HEK293T (cell line): ENCODE results near the gene TSPAN9.

ENCODE experiments used
- CTCF ChIA-PET: fragments of 350-600 bp; formaldehyde crosslinking; extraction: SDS; loops from one replicate; lab custom pipeline; 2021; ENCODE audit warnings: antibody characterized with exemption, inconsistent platforms; lab: Yijun Ruan, JAX
- POLR2A ChIA-PET: fragments of 350-600 bp; formaldehyde crosslinking; extraction: SDS; loops from one replicate; lab custom pipeline; 2020; ENCODE audit warnings: antibody characterized with exemption, inconsistent platforms; lab: Yijun Ruan, JAX
- DNase-seq: peaks from one replicate; pipeline ENCODE4 v3.0.0; 2012; ENCODE audit warnings: mixed read lengths; ENCODE audit errors: extremely low spot score
- ARNT ChIP-seq: fragments of 450-650 bp; IDR thresholded peaks from 2 replicates; pipeline ENCODE4 v1.6.1; 2017; ENCODE audit warnings: mild to moderate bottlenecking
- BHLHE40 ChIP-seq: fragments of 450-650 bp; IDR thresholded peaks from 2 replicates; pipeline ENCODE4 v1.6.1; 2016; ENCODE audit warnings: mild to moderate bottlenecking, moderate library complexity, borderline replicate concordance
- CTBP1 ChIP-seq: fragments of 450-650 bp; IDR thresholded peaks from 2 replicates; pipeline ENCODE4 v1.6.1; 2016; ENCODE audit warnings: borderline replicate concordance
- ELF4 ChIP-seq: fragments of 450-650 bp; IDR thresholded peaks from 2 replicates; pipeline ENCODE4 v1.6.1; 2017; ENCODE audit warnings: antibody characterized with exemption
- FOXA1 ChIP-seq: fragments of 450-650 bp; IDR thresholded peaks from 2 replicates; pipeline ENCODE4 v1.6.1; 2016; ENCODE audit warnings: mild to moderate bottlenecking
- FOXK2 ChIP-seq: fragments of 450-650 bp; IDR thresholded peaks from 2 replicates; pipeline ENCODE4 v1.6.1; 2016; ENCODE audit warnings: mild to moderate bottlenecking
- FOXM1 ChIP-seq: fragments of 450-650 bp; IDR thresholded peaks from 2 replicates; pipeline ENCODE4 v1.6.1; 2017; ENCODE audit warnings: mild to moderate bottlenecking, borderline replicate concordance
- HDGF ChIP-seq: fragments of 450-650 bp; IDR thresholded peaks from 2 replicates; pipeline ENCODE4 v1.6.1; 2017; ENCODE audit warnings: antibody characterized with exemption, borderline replicate concordance
- L3MBTL2 ChIP-seq: fragments of 450-650 bp; conservative IDR thresholded peaks from 2 replicates; pipeline ENCODE4 v1.6.1; 2016; ENCODE audit warnings: mild to moderate bottlenecking
- LEF1 ChIP-seq: fragments of 450-650 bp; IDR thresholded peaks from 2 replicates; pipeline ENCODE4 v1.6.1; 2017; ENCODE audit warnings: mild to moderate bottlenecking, borderline replicate concordance
- NFRKB ChIP-seq: fragments of 450-650 bp; IDR thresholded peaks from 2 replicates; pipeline ENCODE4 v1.6.1; 2016; ENCODE audit warnings: mild to moderate bottlenecking, moderate library complexity
- PKNOX1 ChIP-seq: fragments of 450-650 bp; IDR thresholded peaks from 2 replicates; pipeline ENCODE4 v1.6.1; 2016
- SP1 ChIP-seq: fragments of 450-650 bp; IDR thresholded peaks from 2 replicates; pipeline ENCODE4 v1.6.1; 2017
- SUZ12 ChIP-seq: fragments of 450-650 bp; IDR thresholded peaks from 2 replicates; pipeline ENCODE4 v1.6.1; 2016; ENCODE audit warnings: mild to moderate bottlenecking
- TARDBP ChIP-seq: fragments of 450-650 bp; IDR thresholded peaks from 2 replicates; pipeline ENCODE4 v1.6.1; 2016
- ZNF384 ChIP-seq: fragments of 450-650 bp; IDR thresholded peaks from 2 replicates; pipeline ENCODE4 v1.6.1; 2016

TSPAN9 gene

DNA sequence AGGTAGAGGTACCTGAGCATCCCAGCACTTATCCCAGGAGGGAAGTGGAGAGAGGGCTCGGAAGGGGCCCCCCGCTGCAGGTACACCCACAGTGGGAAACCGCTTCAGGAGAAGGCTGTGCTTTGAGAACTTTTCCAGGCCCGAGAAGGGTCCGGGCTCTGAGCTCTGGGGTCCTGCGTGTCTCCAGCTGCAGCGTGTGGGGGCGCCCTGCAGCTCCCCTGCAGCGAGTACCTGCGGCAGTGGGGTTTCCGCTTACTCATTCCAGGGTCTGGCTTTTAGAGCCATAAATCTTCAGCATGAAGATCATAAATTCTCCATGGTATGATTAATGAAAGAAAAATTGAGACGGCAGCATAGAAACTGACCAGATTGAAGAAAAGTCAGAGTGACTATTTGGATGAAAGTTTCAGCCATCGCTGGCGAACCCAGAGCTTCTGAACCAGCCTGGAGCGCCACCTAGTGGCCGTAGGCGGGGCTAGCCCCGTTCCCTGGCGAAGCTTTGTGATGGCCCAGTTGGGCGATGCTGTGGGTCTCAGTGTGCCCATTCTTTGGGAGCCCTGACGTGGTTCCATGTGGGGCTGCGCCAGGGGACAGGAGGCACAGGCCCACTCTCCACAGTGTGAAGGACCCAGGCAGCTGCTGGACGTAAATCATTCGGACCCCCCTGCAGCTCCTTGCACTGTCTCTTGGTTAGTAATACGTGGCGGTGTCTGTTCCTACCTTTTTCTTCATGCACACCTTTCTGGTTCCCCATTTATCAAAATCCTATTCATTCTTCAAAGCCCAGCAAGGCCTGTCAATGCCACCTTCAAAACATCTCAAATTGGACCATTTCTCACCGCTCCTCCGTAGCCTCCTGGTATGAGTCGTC, 198.2 kb downstream of the TSPAN9 start:
- TF ChIP-seq ZNF384 (no peak), ELF4 (no peak)
- peak; percentile 83 for DNase-seq
- POLR2A ChIA-PET: interaction anchor here (1.0 to 1.1 kb wide), 2 partner anchors 138 to 199 kb away, joined by 3 read pairs; no protein-coding TSS in a partner anchor
- CTCF ChIA-PET: interaction anchor here (0.6 to 4.0 kb wide), 33 partner anchors 8 to 505 kb away, joined by 3 to 66 read pairs (median 4); no protein-coding TSS in a partner anchor

GRCh38 chr12:3276226-3276625, 199.0 kb downstream of the TSPAN9 start:
- CTCF ChIA-PET: interaction anchor here (0.7 to 4.0 kb wide), 9 partner anchors 13 to 493 kb away, joined by 3 to 66 read pairs (median 9); no protein-coding TSS in a partner anchor
- TF ChIP-seq ZNF384 (no peak), FOXM1 (no peak), NFRKB (no peak), FOXA1 (no peak), L3MBTL2 (no peak), SUZ12 (no peak), HDGF (no peak), BHLHE40 (no peak), SP1 (no peak), FOXK2 (no peak), CTBP1 (no peak), LEF1 (no peak), PKNOX1 (no peak), ARNT (no peak)
- POLR2A ChIA-PET: no interaction called here

GRCh38 chr12:3277306-3277943, 200.2 kb downstream of the TSPAN9 start:
- ChIA-PET CTCF (interaction anchor here (1.2 kb wide), 1 partner anchor 23 kb away, joined by 3 read pairs; no protein-coding TSS in a partner anchor), POLR2A (no interaction called here)
- TF ChIP-seq L3MBTL2: no peak
- no peak for TF ChIP-seq FOXK2
- TF ChIP-seq LEF1: no peak
- TF ChIP-seq SUZ12: no peak
- TF ChIP-seq PKNOX1: no peak
- TF ChIP-seq BHLHE40: no peak
- TF ChIP-seq NFRKB: no peak
- no peak for TF ChIP-seq ZNF384
- no peak for TF ChIP-seq ARNT
- TF ChIP-seq HDGF: no peak
- no peak for TF ChIP-seq FOXA1
- TF ChIP-seq CTBP1: no peak
- TF ChIP-seq ELF4: no peak
- TF ChIP-seq TARDBP: no peak
- no peak for TF ChIP-seq SP1
- no peak for TF ChIP-seq FOXM1
- no peak for DNase-seq

More at GRCh38 chr12:3276226-3276625, 199.0 kb downstream of the TSPAN9 start:
- DNase-seq: no peak

DNA sequence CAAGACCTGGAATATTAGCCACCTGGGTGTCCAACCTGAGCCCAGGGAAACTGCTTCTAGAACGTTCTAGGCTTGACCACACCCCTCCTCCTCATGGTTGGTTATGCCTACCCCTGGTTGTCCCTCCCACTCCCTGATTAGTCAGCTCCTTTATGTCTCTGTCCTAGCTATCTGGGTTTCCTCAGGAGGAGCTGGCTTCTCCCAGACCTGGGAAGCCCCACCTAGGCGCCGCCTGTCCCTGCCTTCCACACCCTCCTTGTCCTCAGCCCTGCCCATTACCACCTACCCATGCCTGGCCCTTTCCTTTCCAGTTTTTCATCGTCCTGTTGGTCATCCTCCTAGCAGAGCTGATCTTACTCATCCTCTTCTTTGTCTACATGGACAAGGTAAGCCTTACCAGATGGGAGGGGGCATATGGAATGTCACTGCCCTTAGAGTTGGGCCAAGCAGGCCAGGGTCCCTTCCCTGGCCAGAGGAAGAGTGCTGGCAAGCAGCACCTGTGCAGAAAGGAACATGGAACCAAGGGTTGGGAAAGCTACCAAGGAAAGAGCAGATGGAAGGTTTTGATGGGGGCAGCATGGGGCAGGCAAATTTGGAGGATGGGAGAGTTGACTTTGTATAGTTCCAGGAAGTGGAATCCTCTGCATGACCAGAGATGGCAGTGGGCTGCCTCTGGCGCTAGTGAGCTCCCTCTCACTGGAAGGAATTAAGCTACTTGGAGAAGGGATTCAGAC, 201.7 kb downstream of the TSPAN9 start:
- no peak for TF ChIP-seq FOXK2
- no peak for TF ChIP-seq HDGF
- TF ChIP-seq TARDBP: no peak
- TF ChIP-seq ARNT: no peak
- TF ChIP-seq SUZ12: no peak
- no peak for TF ChIP-seq L3MBTL2
- no peak for DNase-seq
- ChIA-PET CTCF (interaction anchor here (1.1 to 1.2 kb wide), 2 partner anchors 22 to 143 kb away, joined by 3 read pairs; no protein-coding TSS in a partner anchor), POLR2A (no interaction called here)

DNA sequence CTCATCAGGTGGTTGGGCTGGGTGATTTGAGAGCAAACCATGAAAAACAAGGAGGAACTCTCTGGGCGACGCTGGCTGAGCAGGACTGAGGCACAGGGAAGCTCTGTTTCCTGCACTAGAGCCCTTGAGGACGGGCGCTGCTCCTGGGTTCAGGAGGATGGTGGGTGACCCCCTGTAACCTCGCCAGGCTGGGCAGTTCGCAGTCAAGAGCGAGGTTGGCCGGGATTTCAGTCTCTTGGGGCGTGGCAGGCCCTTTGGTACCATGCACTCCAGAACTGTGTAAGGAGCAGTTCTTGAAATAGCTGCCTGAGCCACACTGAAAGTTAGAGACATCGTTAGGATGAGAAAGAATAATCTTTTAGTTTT, 202.2 kb downstream of the TSPAN9 start:
- POLR2A ChIA-PET: no interaction called here
- DNase-seq: no peak
- CTCF ChIA-PET: interaction anchor here (1.1 to 1.2 kb wide), 2 partner anchors 21 to 144 kb away, joined by 3 read pairs; no protein-coding TSS in a partner anchor
- TF ChIP-seq TARDBP: no peak
- TF ChIP-seq ZNF384: no peak
- TF ChIP-seq FOXA1: no peak
- no peak for TF ChIP-seq ELF4
- no peak for TF ChIP-seq SP1
- no peak for TF ChIP-seq FOXM1
- TF ChIP-seq FOXK2: no peak
- no peak for TF ChIP-seq CTBP1
- no peak for TF ChIP-seq L3MBTL2
- TF ChIP-seq LEF1: no peak
- TF ChIP-seq NFRKB: no peak
- no peak for TF ChIP-seq PKNOX1
